Glomerular endothelial cell (primary cell): Measurements from ENCODE around the gene IPO7. TPM values are rescaled to one million over a fixed set of nuclear protein-coding genes. Genes with fewer than 3 reads are reported as not detected.
"Not testable (repeated sequence)": the region's sequence is repeated elsewhere in the genome, so short reads cannot be mapped to it uniquely, and the experiment has no call there.

ENCODE experiments used
- DNase-seq: peaks from one replicate; pipeline ENCODE4 v3.0.0-alpha.2; 2011; ENCODE audit warnings: low read depth, low spot score; ENCODE audit errors: extremely low read depth
- total RNA-seq: library from RNA; depleted of rRNA; stranded (reverse); fragments of >200 nt; gene quantifications from 2 replicates; pipeline ENCODE4 v1.2.3, GENCODE V29; 2015

Gene IPO7
- total RNA-seq, result 88.3 and 97.7 TPM in 2 replicates

GRCh38 chr11:9384535-9385326 lies at the start of gene IPO7:
IPO7 (plus strand) TSS chr11:9384652; CDS start chr11:9384764, 112 bp downstream.
- DNase-seq, result no peak

GRCh38 chr11:9341638-9342178 lies 42.7 kb upstream of the IPO7 start:
- DNase-seq, result no peak

- DNase-seq, result no peak
These were observed 40.3 kb upstream of the IPO7 start for GRCh38 chr11:9344061-9344680.

- DNase-seq, result no peak
These were observed 37.4 kb upstream of the IPO7 start for GRCh38 chr11:9347100-9347499.

GRCh38 chr11:9347779-9348178 lies 36.7 kb upstream of the IPO7 start:
- not testable (repeated sequence) for DNase-seq

- no peak for DNase-seq
These were observed 33.1 kb upstream of the IPO7 start for GRCh38 chr11:9351321-9351881.

GRCh38 chr11:9357041-9357440 lies 27.4 kb upstream of the IPO7 start:
- DNase-seq, result no peak

- DNase-seq, result not testable (repeated sequence)
These were observed 23.4 kb upstream of the IPO7 start for GRCh38 chr11:9360862-9361622.

GRCh38 chr11:9362393-9362863 lies 22.0 kb upstream of the IPO7 start:
- DNase-seq, result no peak

- DNase-seq, result peak; percentile 80
These were observed 20.2 kb upstream of the IPO7 start for GRCh38 chr11:9363954-9364912.

GRCh38 chr11:9367551-9367950 lies 16.9 kb upstream of the IPO7 start:
- no peak for DNase-seq

- DNase-seq, result no peak
These were observed 7.4 kb upstream of the IPO7 start for GRCh38 chr11:9377036-9377435.

- no peak for DNase-seq
These were observed 5.4 kb upstream of the IPO7 start for GRCh38 chr11:9379041-9379440.

- no peak for DNase-seq
These were observed 3.7 kb upstream of the IPO7 start for GRCh38 chr11:9380773-9381172.

- no peak for DNase-seq
These were observed 961 bp downstream of the IPO7 start for GRCh38 chr11:9385327-9385899.

- DNase-seq, result no peak
These were observed 1.6 kb downstream of the IPO7 start for GRCh38 chr11:9386086-9386485.

GRCh38 chr11:9386901-9387300 lies 2.4 kb downstream of the IPO7 start:
- no peak for DNase-seq

- DNase-seq, result no peak
These were observed 11.9 kb downstream of the IPO7 start for GRCh38 chr11:9396310-9396709.

GRCh38 chr11:9396752-9397151 lies 12.3 kb downstream of the IPO7 start:
- DNase-seq, result no peak
